Measurements from ENCODE around the gene LBX1.
A peak's percentile ranks its signal among the peaks of the same experiment; 100 is the strongest.

Gene LBX1

DNA sequence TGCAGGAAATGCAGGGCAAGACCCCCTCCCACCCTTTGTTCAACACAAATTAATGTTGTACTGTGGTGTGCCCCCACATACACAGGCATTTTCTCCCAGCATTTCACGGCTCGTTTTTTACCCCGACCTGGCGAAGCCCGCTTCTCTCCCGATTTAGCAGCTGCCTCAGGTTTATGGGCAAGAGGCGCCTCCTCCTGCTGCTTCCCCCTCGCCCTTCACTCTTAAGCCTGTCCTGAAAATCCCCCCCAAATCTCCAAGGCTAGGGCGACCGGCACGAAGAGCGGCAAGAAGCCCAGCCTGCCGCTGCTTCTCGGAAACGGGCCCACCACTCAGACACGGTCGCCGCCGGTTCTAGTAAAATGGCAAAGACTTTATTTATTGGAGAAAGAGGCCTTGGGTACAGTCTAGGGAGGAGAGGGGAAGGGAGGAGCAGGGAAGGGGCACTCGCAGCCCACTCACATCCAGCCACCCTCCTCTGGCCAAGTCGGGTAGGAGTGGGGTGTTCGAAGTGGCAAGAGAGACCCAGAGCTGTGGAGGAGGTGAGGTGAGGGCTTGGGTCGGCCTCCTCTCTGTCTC lies 3.3 kb downstream of the LBX1 start:
- no peak for DNase-seq (ENCODE audit: low spot score)

DNA sequence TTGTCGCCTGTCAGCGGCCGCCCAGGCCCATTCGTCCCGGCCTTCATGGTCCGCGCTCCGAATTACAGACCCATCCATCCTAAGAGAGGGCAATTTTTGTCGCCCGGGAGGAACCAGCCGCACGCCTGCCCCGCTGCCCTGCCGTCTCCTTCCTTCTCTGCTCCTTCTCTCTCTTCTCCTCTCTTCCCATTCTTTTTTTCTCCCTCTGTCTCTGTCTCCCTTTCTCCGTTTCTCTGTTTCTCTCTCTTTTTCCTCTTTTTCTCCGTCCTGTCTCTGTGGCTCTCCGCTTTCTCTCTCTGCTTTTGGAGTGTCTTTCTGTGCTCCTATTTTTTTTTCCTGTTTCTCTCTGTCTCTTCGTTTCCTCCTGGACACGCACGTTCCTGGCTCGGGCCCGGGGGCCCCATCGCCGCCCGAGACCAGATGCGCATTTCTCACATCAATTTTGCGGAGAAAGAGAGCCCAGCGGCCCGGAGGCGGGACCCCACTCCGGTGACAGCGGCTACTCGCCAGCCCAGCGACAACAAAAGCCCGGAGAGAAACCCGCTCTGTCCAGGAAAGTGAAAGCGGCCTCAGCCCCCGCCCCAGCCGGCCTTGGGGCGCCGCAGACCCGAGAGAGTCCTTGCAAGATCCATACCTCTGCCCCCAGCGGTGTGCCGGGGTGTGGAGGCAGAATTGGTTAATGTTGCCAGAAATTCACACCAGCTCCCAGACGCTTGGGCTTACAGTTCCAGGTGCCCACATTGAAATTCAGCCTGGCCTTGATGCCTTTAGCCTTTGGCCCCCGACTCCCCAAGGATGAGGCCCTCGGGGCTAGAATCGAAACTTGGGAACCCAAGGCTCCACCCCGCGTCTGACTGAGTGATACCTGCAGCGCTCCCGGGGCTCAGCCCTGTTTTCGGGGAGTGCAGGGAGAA lies 4.1 kb downstream of the LBX1 start:
- DNase-seq (ENCODE audit: low spot score) = no peak

DNA sequence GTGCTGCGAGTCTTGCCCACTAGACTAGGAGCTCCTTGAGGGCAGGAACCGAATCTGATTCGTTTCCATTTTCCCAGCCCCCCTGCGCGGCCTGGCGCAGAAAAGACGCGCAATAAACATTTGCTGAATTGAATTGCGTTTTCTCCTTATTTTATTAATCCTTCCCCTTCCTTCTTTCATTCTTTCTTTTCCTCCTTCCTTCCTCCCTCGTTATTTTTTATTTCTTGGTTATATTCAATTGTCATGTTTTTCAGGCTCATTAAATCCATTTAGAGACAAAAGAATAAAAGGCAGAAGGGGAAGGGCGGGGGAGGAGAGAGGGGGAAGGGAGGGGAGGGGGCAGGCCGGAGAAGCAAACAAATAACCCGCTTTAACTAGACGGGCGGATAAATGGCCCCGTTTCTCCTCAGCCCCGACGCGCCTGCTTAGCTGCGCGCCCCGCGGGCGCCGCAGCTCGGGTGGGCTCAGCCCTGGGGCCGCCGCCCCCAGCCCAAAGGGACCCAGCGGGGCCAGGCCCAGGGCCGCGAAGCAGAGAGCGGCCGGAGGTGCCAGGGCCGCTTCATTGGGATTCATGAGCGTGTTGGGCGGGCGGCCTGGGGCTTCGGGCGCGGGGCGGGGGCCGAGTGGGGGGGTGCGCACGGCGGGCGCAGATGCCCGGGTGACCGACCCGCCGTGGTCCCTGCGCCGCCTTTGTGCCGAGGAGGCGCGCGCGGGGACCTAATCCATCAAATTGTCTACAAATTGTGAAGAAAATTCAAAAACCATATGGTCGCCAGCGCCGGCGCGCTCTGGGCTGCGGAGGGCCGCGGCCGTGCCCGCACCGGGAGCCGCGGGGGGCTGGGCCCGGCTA lies 5.0 kb downstream of the LBX1 start:
- no peak for DNase-seq (ENCODE audit: low spot score)

DNA sequence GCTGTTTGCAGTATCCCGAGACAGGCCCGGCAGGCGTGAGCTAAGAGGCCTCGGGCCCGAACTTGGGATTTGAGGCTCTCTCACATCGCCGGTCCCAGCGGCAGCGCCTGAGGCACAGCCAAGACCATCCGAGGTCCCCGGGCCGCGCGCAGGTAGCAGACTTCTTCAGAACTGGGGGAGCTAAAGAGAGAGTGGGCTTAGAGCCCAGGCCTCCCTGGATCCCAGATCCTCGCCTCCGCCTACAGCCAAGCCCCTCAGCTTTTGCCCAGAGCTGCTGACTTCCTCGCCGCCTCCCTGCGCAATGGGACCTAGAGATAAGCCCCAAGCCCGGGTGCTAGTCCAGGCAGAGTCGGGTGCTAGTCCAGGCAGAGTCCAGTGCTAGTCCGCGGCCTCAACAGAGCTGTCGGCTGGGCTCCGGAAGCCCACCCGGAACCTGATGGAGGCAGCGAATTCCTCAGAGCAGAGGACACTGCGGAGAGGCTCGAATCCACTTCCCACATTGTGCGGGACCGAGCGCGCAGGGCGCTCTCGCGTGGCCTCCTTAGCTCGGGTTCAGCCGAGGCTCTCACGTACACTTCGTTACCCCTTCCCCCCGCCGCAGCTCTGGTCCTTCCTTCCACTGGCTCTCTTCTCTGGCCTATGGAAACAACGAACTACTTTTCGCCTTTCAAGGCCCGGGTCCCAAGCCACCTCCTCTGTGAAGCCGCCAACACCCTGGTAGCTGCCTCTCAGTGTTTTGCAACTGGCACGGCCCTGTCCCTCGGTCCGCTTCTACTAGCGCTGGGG lies 5.8 kb downstream of the LBX1 start:
- no peak for DNase-seq (ENCODE audit: low spot score)

DNA sequence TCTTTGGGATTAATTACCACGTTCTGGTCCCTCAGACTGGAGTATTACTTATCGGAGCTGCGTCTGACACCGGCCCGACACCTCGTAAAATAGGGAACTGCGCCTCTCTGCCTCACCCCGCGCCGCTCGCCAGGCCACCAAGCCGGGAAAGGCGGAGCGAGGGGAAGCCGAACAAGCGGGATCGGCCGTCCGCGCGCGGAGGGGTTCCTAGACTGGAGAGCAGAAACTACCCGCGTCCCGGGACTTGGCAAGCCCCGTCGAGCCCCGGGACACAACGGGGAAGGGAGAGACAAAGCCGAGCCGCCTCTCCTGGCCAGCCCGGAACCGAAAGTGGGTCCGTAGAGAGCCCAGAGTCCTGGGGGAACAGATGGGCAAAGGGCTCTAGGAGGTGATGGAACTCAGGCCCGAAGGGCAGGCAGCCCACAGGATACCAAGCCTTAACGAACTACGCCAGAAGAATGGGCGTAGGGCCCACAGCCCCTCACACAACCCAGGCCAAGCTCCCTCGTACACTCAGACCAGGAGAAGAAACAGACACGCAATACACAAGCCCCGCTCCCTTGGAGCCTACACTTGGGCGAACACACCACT lies 6.5 kb downstream of the LBX1 start:
- DNase-seq (ENCODE audit: low spot score) = no peak

DNA sequence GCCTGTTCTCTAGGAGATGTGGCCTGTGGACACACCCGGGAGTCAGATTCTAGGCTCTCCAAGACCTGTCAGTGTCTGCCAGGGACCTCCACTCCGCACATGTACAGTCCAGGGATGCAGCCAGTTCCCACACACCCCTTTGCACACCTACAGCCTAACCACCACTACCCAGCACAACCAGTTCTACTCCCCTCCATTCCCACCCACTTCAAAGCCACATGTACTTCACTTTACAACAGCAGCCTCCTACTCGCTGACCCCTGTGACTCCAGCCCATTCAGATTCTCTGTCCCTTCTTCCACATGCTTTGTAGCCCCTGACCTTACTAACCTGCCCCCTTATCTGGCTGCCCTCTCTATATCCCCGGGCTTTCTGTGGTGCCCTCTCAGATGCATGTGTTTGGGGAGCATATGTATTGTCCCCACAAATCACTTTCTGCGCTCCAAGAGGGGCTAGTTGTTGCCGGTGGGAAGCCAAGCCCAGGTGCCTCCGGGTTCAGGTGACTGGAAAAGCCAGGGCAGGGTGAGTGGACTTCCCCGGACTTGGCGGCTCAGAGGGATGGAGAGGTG lies 7.2 kb downstream of the LBX1 start:
- DNase-seq (ENCODE audit: low spot score) = no peak

DNA sequence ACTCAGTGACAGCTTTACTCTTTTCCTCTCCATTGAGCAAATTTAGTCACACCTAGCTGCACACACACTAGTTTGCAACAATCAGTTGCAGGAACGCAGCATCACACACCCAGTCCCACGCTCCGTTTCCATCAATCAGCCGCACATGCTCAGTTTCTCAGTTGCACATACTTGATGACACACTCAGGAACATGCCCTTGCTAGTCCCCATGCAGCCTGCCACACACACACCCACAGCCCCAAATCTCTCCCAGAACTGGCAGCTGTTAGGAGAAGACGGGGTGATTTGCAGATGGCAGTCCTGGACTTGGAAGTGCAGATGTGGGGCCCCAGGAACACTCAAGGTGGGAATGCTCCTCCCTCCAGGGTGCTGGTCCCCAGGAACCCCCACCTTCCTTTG lies 7.7 kb downstream of the LBX1 start:
- DNase-seq (ENCODE audit: low spot score) = no peak

DNA sequence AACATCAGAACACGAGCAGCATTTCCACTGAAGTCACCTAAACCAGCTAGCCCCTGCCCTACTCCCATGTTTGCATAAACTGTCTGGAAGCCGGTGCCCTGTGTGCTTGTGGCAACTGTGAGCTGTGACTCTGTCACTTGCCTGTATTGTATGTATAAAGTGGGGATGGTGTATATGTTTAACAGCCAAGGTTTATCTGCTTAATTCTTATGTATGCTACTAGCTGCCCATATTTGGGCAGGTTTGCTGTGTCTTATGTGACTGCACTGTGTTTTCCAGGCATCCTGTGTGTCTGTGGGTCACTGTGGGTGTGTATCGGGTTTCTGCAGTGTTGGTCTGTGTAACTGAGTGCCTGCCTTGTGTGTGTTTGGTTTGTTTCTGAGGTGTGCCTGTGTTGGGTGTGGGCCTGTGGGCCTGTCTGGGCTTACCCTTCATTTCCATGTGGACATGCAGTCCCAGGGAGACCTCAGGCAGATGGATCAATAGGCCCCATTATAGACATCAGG lies 9.3 kb downstream of the LBX1 start:
- no peak for DNase-seq (ENCODE audit: low spot score)

DNA sequence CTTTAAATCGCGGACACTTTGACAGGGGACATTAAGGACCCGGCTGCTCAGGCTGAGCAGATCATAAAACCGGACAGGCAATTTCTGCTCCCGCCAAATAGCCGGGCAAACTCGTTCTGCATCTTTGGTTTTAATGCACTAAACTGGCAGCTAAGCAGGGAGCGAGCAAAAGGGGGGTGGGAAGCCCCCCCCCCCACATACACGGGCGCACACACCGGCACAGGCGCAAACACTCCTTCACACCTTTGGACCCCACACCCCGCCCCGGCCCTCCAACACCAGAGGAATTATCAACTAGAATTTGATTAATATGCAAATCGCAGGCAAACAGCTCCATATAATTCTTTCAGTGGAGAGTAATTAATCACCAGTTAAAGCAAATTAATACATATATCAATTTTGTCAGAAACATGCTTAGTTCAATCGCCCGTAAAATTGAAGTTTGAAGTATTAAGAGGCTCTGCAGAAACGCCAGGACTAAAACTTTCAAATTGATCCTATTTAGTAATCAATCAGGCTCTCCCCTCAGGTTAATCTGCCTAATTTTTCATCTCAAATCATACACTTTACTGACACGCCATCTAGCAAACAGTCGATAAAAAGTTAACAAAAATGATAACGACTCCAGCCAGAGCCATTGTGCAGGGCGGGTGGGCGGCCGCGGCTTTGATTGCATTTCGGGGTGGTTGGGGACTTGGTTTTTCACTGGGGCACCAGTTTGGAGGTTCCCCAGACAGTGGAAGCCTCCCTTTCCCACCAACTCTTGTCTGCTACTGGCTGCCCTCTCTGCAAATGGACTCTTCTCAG lies 9.9 kb downstream of the LBX1 start:
- no peak for DNase-seq (ENCODE audit: low spot score)

DNA sequence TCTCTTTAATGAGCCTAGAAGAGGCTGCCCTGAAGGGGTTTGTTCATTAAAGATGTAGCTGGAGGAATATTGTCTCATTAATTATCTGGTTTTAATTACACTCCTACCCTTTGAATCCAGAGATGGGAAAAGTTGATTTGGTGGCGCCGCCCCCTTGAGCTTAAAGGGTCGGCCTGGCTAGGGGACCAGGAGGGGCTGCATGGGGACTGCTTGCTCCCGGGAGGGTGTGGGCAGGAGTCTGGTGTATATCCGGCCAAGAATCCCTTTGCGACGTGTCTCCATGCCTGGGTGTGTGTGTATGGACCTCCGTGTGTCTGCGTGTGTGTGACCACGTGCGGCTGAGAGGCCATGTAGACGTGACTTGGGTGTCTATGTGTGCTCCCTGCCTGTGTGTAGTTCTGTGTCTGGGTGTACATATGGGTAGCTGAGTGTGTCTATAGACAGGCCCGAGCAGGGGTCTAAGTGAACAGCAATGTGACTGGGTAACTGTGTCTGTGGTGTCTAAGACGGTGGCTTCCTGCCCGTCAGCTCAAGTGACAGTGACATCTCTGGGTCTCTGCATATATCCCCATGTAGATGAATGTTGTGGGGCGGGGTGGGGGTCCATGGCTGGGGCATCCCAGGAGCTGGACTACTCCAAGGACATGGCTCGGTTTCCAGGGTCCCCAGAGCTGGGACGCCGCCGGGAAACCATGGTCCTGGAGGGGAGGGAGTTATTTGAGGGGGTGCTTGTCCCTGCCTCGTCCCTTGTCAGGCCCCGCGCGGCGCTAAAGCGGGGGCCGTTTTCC lies 10.7 kb downstream of the LBX1 start:
- no peak for DNase-seq (ENCODE audit: low spot score)

DNA sequence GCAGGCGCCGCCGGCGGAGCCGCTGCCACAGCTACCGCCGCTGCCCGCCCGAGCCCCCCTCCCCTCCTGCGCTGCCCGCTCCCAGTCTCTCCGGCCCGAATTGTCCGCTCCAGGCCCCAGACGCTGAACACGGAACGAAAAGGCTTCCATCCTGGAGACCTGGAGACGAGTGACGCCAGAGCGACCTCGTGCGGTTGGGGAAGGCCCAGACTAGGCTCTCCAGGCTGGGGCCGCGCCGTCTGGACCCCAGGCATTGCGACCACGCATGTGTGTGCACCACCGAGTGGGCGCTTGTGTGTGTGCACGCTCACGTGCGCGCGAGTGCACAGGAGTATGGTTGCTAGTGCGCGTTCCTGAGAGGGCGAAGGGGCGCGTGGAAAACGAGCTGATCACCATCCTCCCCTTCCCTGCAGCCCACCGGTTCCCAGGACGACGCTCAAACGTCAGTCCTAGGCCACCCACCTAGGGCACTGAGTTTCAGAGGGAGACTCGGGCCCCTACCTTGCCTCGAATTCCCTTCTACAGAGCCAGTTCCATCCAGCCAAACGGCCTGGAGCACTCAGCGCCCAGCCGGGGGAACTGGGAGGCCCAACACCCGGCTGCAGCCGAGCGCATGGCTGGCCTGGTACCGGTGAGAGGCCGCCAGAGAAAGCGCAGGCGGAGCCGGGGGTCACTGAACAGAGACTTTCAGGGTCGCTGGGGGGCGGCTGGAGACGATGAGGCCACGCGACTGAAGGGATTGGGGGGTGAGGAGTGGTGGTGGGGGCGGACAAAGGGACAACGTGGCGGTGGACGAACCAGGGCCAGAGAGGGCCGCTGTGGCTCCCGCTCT lies 11.6 kb downstream of the LBX1 start:
- DNase-seq (ENCODE audit: low spot score) = no peak

DNA sequence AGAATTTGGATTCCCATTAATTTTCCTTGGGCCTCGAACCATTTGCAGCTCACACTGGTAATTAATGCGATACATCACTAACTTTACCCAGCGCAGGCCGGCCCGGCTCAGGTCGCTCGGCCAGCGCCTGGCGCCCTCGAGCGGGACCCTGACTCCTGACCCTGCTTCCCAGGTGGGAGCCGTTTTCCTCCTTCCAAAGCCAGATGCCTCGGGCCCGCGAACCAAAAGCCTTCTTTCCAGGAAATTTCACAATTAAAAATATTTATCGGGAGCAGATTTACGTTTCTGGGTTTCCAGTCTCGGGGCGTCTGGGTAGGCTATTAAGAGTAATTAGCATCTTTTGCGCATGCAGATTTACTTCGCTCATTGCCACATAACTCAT lies 12.2 kb downstream of the LBX1 start:
- no peak for DNase-seq (ENCODE audit: low spot score)

DNA sequence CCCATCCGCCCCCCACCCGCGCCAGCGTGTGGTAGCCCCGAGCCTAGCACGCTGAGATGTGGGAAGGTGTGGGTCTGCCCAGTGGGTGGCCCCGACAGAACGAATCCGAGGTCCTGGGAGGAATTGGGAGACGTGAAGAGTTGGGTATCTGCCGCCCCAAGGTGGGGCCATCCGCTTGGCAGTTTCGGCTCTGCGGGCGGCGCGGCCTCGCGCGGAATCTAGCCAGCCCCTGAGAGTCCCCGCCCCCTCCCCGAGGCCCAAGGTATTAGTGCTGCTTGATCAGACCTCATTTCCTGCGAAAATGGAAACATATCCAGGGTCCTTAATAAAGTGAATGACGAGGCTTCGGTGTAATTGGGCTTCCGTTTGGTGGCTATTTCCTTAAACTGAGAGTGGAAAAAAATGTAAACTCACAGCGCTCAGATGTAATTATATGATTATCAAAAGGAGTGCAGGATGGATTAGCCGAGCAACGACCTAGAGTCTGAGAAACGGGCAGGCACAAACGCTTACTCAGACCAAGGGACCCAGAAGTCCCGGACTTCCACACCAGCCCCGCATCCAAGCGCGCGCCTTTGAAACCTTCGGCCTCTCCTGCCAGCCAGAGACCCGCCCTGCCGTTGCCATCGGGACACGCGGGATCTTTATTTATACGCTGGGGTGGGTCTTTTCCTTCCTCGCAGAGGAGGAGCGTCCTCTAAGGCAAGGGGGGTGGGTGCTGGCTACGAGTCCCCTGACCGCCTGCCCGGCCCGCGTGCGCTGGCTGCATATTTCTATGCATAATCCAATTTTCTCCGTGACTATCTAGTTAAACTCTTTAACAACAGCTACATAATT lies 12.8 kb downstream of the LBX1 start:
- DNase-seq (ENCODE audit: low spot score) = no peak

DNA sequence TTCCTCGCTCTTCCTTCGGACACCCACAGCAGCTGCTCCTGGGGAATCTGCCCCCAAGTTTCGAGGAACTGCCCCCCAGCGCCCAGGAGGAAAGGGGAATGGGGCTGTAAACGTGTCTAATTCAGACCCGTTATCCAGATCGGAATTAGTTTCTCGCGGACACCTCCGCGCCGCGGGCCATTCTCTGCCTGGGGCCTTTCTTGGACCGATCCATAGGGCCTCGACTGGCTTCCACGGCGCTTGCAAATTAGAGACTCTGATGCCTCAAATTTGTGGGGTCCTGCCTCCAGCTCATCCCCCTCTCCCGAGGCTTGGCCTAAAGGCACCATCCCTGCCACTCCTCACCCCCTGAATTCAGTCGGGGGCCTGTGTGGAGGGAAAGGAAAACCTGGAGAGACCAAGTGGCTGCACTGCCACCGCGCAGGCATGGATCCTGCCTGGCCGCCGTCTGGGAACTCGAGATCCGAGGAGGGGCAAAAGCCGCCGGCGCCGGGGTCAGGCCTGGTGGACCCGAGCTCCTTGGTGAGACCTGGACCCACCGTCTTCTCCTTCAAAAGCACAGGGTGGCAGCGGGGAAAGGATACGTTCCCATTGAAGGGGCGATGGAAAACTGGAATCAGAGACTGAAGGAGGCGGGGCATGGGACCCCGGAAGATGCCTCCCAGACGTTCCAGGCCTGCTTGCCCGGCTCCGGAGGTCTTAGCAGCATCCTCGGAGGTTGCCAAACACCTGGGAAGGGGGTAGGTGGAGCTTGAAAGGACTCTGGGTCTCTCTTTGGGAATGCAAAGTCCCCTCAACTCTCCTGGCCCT lies 13.7 kb downstream of the LBX1 start:
- no peak for DNase-seq (ENCODE audit: low spot score)

DNA sequence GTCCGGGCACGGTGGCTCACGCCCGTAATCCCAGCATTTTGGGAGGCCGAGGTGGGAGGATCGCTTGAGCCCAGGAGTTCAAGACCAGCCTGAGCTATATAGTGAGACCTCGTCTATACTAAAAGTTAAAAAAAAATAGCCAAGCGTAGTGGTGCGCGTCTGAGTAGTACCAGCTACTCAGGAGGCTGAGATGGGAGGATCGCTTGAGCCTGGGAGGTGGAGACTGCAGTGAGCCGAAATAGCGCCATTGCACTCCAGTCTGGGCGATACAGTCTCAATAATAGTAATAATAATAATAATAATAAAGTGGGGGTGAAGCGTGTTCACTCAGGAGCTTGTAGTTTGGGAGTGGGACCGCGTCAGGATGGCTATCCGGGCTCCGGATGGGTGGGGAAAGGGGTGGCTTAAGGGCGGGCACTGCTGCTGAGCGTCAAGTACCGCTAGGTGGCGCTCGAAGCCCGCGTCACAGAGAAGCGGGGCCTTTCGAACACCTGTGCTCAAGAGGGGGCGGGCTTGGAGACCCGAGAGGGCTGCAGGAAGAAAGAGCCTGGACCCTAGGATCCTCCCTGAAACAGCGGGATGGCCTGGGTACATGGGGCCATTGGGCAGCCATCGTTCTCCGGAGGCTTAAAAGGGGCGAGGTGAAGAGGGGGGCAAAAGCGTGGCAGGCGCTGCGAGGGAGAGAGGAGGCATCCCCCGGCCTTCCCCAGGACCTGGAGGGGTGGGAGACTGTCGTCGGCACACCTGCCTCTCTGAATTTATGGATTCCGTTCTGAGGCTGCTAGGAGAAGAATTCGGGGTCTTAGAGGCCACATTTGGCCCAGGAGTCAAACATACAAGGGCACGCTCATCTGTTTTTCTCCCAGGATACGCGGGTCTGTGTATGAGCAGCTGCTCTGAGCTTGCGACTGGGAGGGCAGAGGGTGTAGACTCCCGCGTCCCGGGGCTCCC lies 14.5 kb downstream of the LBX1 start:
- DNase-seq (ENCODE audit: low spot score) = peak; percentile 65

DNA sequence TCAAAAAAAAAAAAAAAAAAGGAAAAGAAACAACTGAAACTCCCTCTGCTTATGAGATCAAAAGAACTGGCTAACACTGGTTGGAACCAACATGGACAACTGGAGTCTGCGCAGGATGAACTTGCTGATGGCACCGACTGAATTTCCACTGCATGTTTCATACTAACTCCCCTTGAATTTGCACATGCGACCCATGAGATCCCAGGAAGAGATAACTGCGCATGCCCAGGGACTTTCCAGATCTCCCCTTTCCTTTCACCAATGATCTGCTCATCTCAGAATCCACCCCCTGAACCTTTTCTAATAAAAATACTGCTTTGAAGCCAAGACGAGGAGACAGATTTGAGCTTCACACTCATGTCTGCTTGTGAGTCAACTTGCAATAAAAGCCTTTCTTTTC lies 20.7 kb downstream of the LBX1 start:
- no peak for DNase-seq (ENCODE audit: low spot score)

Data from AG08395 (cell line).